ENCODE results near the gene BNIP5.

Gene BNIP5

GRCh38 chr6:36290668-36291620 lies 45.7 kb downstream of the BNIP5 start:
- peak; percentile 11 for DNase-seq

GRCh38 chr6:36289281-36289878 lies 47.3 kb downstream of the BNIP5 start:
- DNase-seq, result no peak

- DNase-seq, result no peak
Observed at GRCh38 chr6:36286858-36287257, 49.8 kb downstream of the BNIP5 start.

- no peak for DNase-seq
Observed at GRCh38 chr6:36285797-36286196, 50.9 kb downstream of the BNIP5 start.

- no peak for DNase-seq
Observed at GRCh38 chr6:36285187-36285671, 51.5 kb downstream of the BNIP5 start.

- DNase-seq, result no peak
Observed at GRCh38 chr6:36284359-36284758, 52.3 kb downstream of the BNIP5 start.

GRCh38 chr6:36283608-36284007 lies 53.1 kb downstream of the BNIP5 start:
- DNase-seq, result no peak

GRCh38 chr6:36280983-36281382 lies 55.7 kb downstream of the BNIP5 start:
- no peak for DNase-seq

GRCh38 chr6:36280467-36280866 lies 56.2 kb downstream of the BNIP5 start:
- DNase-seq, result no peak

GRCh38 chr6:36277946-36278470 lies 58.7 kb downstream of the BNIP5 start:
- no peak for DNase-seq

- DNase-seq, result no peak
Observed at GRCh38 chr6:36276581-36277536, 59.8 kb downstream of the BNIP5 start.

GRCh38 chr6:36273802-36274514 lies 62.7 kb downstream of the BNIP5 start:
- DNase-seq, result no peak

- DNase-seq, result no peak
Observed at GRCh38 chr6:36273067-36273466, 63.6 kb downstream of the BNIP5 start.

- DNase-seq, result no peak
Observed at GRCh38 chr6:36272234-36272633, 64.5 kb downstream of the BNIP5 start.

GRCh38 chr6:36269834-36270705 lies 66.6 kb downstream of the BNIP5 start, which contains the start of gene PNPLA1:
Gene PNPLA1 (plus strand): TSS chr6:36270060. CDS start chr6:36270460, 400 bp downstream.
- no peak for DNase-seq

- DNase-seq, result no peak
Observed at GRCh38 chr6:36268478-36269275, 68.0 kb downstream of the BNIP5 start.

GRCh38 chr6:36267731-36268477 lies 68.8 kb downstream of the BNIP5 start:
- DNase-seq, result no peak

GRCh38 chr6:36266913-36267644 lies 69.6 kb downstream of the BNIP5 start:
- no peak for DNase-seq
